IMR-90 (cell line): Measurements from ENCODE around the gene NOSTRIN. TPM values are rescaled to one million over a fixed set of nuclear protein-coding genes. Genes with fewer than 3 reads are reported as not detected.

ENCODE experiments used
- ATAC-seq: fragments of 200-7000 bp; cut with Tn5 transposase; 2 replicates; pipeline ENCODE4 v1.9.1; 2020; ENCODE audit warnings: low read depth, mild to moderate bottlenecking, moderate library complexity
- BruUV-seq: library from RNA; stranded (reverse); fragments of 400-500 nt; replicated peaks from 2 replicates; lab custom pipeline; 2021; lab: Mats Ljungman, UMichigan
- CTCF ChIA-PET: fragments of 300-600 bp; formaldehyde crosslinking; extraction: SDS; loops from one replicate; lab custom pipeline; 2021; ENCODE audit warnings: antibody characterized with exemption; lab: Yijun Ruan, JAX
- POLR2A ChIA-PET: fragments of 300-600 bp; sonication (Branson Sonifier 250); formaldehyde crosslinking; loops from one replicate; lab custom pipeline; 2022; ENCODE audit warnings: antibody characterized with exemption; ENCODE audit not compliant: unreplicated experiment; lab: Charles Lee
- DNase-seq: peaks from one replicate; pipeline ENCODE4 v3.0.0; 2013
- H2AFZ ChIP-seq: replicated peaks from 2 replicates; pipeline ENCODE3; 2013; ENCODE audit warnings: low read length, mild to moderate bottlenecking; ENCODE audit not compliant: poor library complexity
- H2AK5ac ChIP-seq: 2 replicates; pipeline ENCODE4 v1.6.1; 2013; ENCODE audit warnings: low read depth, low read length, inconsistent platforms
- H2AK9ac ChIP-seq: replicated peaks from 2 replicates; pipeline ENCODE3; 2013; ENCODE audit warnings: mild to moderate bottlenecking, low read depth, low read length, moderate library complexity; ENCODE audit not compliant: poor library complexity
- H2BK120ac ChIP-seq: 2 replicates; pipeline ENCODE4 v1.6.1; 2013; ENCODE audit warnings: low read depth, low read length, inconsistent platforms
- H2BK15ac ChIP-seq: 3 replicates; pipeline ENCODE4 v1.6.1; 2013; ENCODE audit warnings: low read depth, low read length, inconsistent platforms
- H2BK20ac ChIP-seq: 2 replicates; pipeline ENCODE4 v1.6.1; 2013; ENCODE audit warnings: low read depth, mild to moderate bottlenecking, inconsistent platforms, low read length, moderate library complexity
- H2BK5ac ChIP-seq: 2 replicates; pipeline ENCODE4 v1.6.1; 2013; ENCODE audit warnings: mild to moderate bottlenecking, low read depth, low read length, inconsistent platforms; ENCODE audit not compliant: poor library complexity, severe bottlenecking
- H3K14ac ChIP-seq: replicated peaks from 2 replicates; pipeline ENCODE4 v1.6.1; 2013; ENCODE audit warnings: low read depth, low read length, inconsistent platforms
- H3K18ac ChIP-seq: 2 replicates; pipeline ENCODE4 v1.6.1; 2013; ENCODE audit warnings: low read depth, low read length, control low read depth
- H3K23ac ChIP-seq: 2 replicates; pipeline ENCODE4 v1.6.1; 2013; ENCODE audit warnings: low read depth, low read length, inconsistent platforms
- H3K27ac ChIP-seq: 2 replicates; pipeline ENCODE4 v1.5.1; 2013; ENCODE audit warnings: mild to moderate bottlenecking, control low read depth, low read length; ENCODE audit not compliant: insufficient read depth
- H3K27me3 ChIP-seq: 2 replicates; pipeline ENCODE4 v1.6.1; 2013; ENCODE audit warnings: low read length; ENCODE audit not compliant: control insufficient read depth, insufficient read depth
- H3K36me3 ChIP-seq: 2 replicates; pipeline ENCODE4 v1.6.1; 2013; ENCODE audit warnings: low read length, mixed read lengths; ENCODE audit not compliant: control insufficient read depth, insufficient read depth
- H3K4ac ChIP-seq: 2 replicates; pipeline ENCODE4 v1.6.1; 2013; ENCODE audit warnings: low read depth, low read length, inconsistent platforms
- H3K4me1 ChIP-seq: 2 replicates; pipeline ENCODE4 v1.6.1; 2013; ENCODE audit warnings: low read length, mixed read lengths; ENCODE audit not compliant: control insufficient read depth, insufficient read depth
- H3K4me2 ChIP-seq: 2 replicates; pipeline ENCODE4 v1.6.1; 2013; ENCODE audit warnings: low read depth, mild to moderate bottlenecking, control low read depth, low read length, moderate library complexity
- H3K4me3 ChIP-seq: 2 replicates; pipeline ENCODE4 v1.5.1; 2013; ENCODE audit warnings: low read depth, mild to moderate bottlenecking, control low read depth, low read length, moderate library complexity; ENCODE audit not compliant: insufficient read depth
- H3K56ac ChIP-seq: 2 replicates; pipeline ENCODE4 v1.6.1; 2013; ENCODE audit warnings: low read length, inconsistent platforms; ENCODE audit not compliant: insufficient read depth; ENCODE audit errors: extremely low read depth
- H3K79me1 ChIP-seq, 2 experiments: 2 replicates each; pipeline ENCODE4 v1.6.1; 2013; ENCODE audit warnings: low read length in 2 of 2, inconsistent platforms in 1 of 2, low read depth in 1 of 2
- H3K9ac ChIP-seq: 2 replicates; pipeline ENCODE4 v1.6.1; 2013; ENCODE audit warnings: low read depth, low read length, control low read depth
- H3K9me1 ChIP-seq: 2 replicates; pipeline ENCODE4 v1.6.1; 2013; ENCODE audit warnings: low read length, inconsistent platforms; ENCODE audit not compliant: insufficient read depth
- H3K9me3 ChIP-seq: 2 replicates; pipeline ENCODE4 v1.6.1; 2013; ENCODE audit warnings: low read length; ENCODE audit not compliant: control insufficient read depth, insufficient read depth
- H4K20me1 ChIP-seq: 2 replicates; pipeline ENCODE4 v1.6.1; 2013; ENCODE audit warnings: low read length, inconsistent platforms; ENCODE audit not compliant: insufficient read depth
- H4K5ac ChIP-seq: 2 replicates; pipeline ENCODE4 v1.6.1; 2013; ENCODE audit warnings: mild to moderate bottlenecking, low read depth, low read length, control low read depth
- H4K8ac ChIP-seq, 2 experiments: 2 replicates each; pipeline ENCODE4 v1.6.1; 2013; ENCODE audit warnings: low read depth in 2 of 2, low read length in 2 of 2, control low read depth in 1 of 2, inconsistent platforms in 1 of 2
- H4K91ac ChIP-seq: 2 replicates; pipeline ENCODE4 v1.6.1; 2013; ENCODE audit warnings: low read depth, low read length, inconsistent platforms; ENCODE audit not compliant: insufficient read depth
- CEBPB ChIP-seq: IDR thresholded peaks from 2 replicates; pipeline ENCODE4 v1.6.1; 2012; ENCODE audit warnings: low read depth, low read length, improper control_type of control experiment
- MAFK ChIP-seq: IDR thresholded peaks from 2 replicates; pipeline ENCODE4 v1.6.1; 2012; ENCODE audit warnings: low read depth, low read length, improper control_type of control experiment
- MXI1 ChIP-seq: IDR thresholded peaks from 2 replicates; pipeline ENCODE4 v1.6.1; 2012; ENCODE audit warnings: low read depth, mild to moderate bottlenecking, low read length, moderate library complexity, borderline replicate concordance
- RFX5 ChIP-seq: IDR thresholded peaks from 2 replicates; pipeline ENCODE4 v1.8.0; 2012; ENCODE audit warnings: low read depth, mild to moderate bottlenecking, low read length, moderate library complexity
- SMC3 ChIP-seq: fragments of 150-350 bp; IDR thresholded peaks from 2 replicates; pipeline ENCODE4 v1.6.1; 2016; ENCODE audit warnings: low read depth, mild to moderate bottlenecking, antibody characterized with exemption, low read length, moderate library complexity
- dilution Hi-C: fragments of 300-500 bp; cut with HindIII; formaldehyde crosslinking; loops from one replicate; pipeline ENCODE4 v1.14.3; 2018; ENCODE audit warnings: low sequenced_read_pairs; ENCODE audit not compliant: unreplicated experiment
- in situ Hi-C: fragments of 300-500 bp; cut with MboI; formaldehyde crosslinking; loops from 3 replicates; pipeline ENCODE4 v1.14.3; 2019; ENCODE audit warnings: low sequenced_read_pairs, inconsistent platforms, mixed read lengths
- intact Hi-C: fragments of 100-400 bp; cut with micrococcal nuclease; formaldehyde crosslinking; loops from 2 replicates; pipeline ENCODE4 v1.10.0; 2022
- polyA plus RNA-seq, 3 experiments: library from polyadenylated mRNA; depleted of rRNA; stranded (reverse); fragments of >200 nt; gene quantifications; 2 replicates each; pipeline ENCODE4 v1.2.3, GENCODE V29; 2012; ENCODE audit warnings: low replicate concordance in 1 of 3
- total RNA-seq: library from RNA; depleted of rRNA; stranded (reverse); fragments of >200 nt; gene quantifications from 2 replicates; pipeline ENCODE4 v1.2.3, GENCODE V29; 2012
- TF ChIP-seq, protein P1 (sequence below): conservative IDR thresholded peaks from 2 replicates; pipeline ENCODE4 v1.5.1; 2012; ENCODE audit warnings: mild to moderate bottlenecking, low read depth, low read length, improper control_type of control experiment

Gene NOSTRIN
- total and polyA plus RNA-seq, 2 of the 4 experiments (the other 2 are of a cell fraction) = 0.15 to 0.18 TPM

DNA sequence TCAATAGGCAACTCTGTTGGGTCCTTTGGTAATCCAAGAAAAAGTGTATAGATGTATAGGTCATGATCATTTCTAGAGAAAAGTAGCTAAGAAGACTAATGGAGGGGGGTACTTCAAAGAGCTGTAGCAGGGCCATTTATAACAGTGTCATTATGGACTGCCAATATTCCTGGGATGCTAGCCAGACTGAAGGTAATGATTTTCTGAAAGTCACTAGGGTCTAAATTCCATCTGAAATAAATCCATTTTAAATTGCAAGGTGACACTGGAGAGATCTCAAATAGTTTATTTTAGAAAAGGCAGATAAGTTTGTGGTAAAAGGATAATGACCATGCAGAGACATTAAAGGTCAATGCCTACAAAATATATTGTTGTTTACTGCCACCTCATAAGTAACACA, 92.3 kb downstream of the NOSTRIN start:
- TF ChIP-seq, protein P1, sequence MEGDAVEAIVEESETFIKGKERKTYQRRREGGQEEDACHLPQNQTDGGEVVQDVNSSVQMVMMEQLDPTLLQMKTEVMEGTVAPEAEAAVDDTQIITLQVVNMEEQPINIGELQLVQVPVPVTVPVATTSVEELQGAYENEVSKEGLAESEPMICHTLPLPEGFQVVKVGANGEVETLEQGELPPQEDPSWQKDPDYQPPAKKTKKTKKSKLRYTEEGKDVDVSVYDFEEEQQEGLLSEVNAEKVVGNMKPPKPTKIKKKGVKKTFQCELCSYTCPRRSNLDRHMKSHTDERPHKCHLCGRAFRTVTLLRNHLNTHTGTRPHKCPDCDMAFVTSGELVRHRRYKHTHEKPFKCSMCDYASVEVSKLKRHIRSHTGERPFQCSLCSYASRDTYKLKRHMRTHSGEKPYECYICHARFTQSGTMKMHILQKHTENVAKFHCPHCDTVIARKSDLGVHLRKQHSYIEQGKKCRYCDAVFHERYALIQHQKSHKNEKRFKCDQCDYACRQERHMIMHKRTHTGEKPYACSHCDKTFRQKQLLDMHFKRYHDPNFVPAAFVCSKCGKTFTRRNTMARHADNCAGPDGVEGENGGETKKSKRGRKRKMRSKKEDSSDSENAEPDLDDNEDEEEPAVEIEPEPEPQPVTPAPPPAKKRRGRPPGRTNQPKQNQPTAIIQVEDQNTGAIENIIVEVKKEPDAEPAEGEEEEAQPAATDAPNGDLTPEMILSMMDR = no peak
- TF ChIP-seq CEBPB (no peak), MXI1 (no peak), SMC3 (no peak), RFX5 (no peak), MAFK (no peak)
- no peak overlapping the region for H2AFZ ChIP-seq
- H2BK15ac ChIP-seq = no peak overlapping the region
- no peak overlapping the region for H3K4ac ChIP-seq
- H3K14ac ChIP-seq = no peak overlapping the region
- no peaks in the 10 kb centered on the region for H3K9me1 ChIP-seq
- H3K9ac ChIP-seq = no peak overlapping the region
- H2BK20ac ChIP-seq = no peak overlapping the region
- no peak for DNase-seq
- peaks cover 5% of the 10 kb centered on the region; the same call in 1 of the 2 replicates for H3K27me3 ChIP-seq
- in situ Hi-C loops = loop anchor here (25.0 kb wide), 1 partner anchor 757 kb away; no protein-coding TSS in a partner anchor
- BruUV-seq = no TSS peak
- H2BK5ac ChIP-seq = no peak overlapping the region
- no peak overlapping the region for H3K4me2 ChIP-seq
- H2AK9ac ChIP-seq = no peak overlapping the region
- H2AK5ac ChIP-seq = no peak overlapping the region
- ChIA-PET POLR2A (no interaction called here), CTCF (interaction anchor here (0.8 kb wide), 1 partner anchor 15 kb away, joined by 3 read pairs; no protein-coding TSS in a partner anchor)
- peaks cover 2 to 3% of the 10 kb centered on the region in 2 experiments; a peak in 3 of 4 replicates for H3K79me1 ChIP-seq
- H2BK120ac ChIP-seq = no peak overlapping the region
- intact Hi-C loops = no loop called here
- dilution Hi-C loops = no loop called here
- H4K8ac ChIP-seq = no peak overlapping the region
- no peak overlapping the region for H3K18ac ChIP-seq
- H4K91ac ChIP-seq = no peak overlapping the region
- no peak for ATAC-seq
- H3K9me3 ChIP-seq = no peaks in the 10 kb centered on the region
- no peak overlapping the region for H3K4me3 ChIP-seq
- no peaks in the 10 kb centered on the region for H3K36me3 ChIP-seq
- no peak overlapping the region for H3K27ac ChIP-seq
- no peak overlapping the region for H3K23ac ChIP-seq
- H3K56ac ChIP-seq = no peak overlapping the region
- no peaks in the 10 kb centered on the region for H3K4me1 ChIP-seq
- no peaks in the 10 kb centered on the region for H4K20me1 ChIP-seq
- no peak overlapping the region for H4K5ac ChIP-seq
